HEK293 (cell line): Measurements from ENCODE around the gene MAST2.
"Not testable (repeated sequence)": the region's sequence is repeated elsewhere in the genome, so short reads cannot be mapped to it uniquely, and the experiment has no call there.

Experiments
- CTCF ChIA-PET: fragments of 350-600 bp; formaldehyde crosslinking; extraction: SDS; loops from one replicate; lab custom pipeline; 2021; ENCODE audit warnings: antibody characterized with exemption; lab: Yijun Ruan, JAX
- POLR2A ChIA-PET: fragments of 300-600 bp; formaldehyde crosslinking; extraction: SDS; loops from one replicate; lab custom pipeline; 2020; ENCODE audit warnings: antibody characterized with exemption, inconsistent platforms; lab: Yijun Ruan, JAX
- H3K27ac ChIP-seq: fragments of 200-500 bp; sonication (Bioruptor generic); 2 replicates; pipeline ENCODE4 v1.5.1; 2014; ENCODE audit warnings: low read depth, low read length, control low read depth, inconsistent platforms; ENCODE audit errors: extremely low read depth
- H3K36me3 ChIP-seq, 2 experiments: fragments of 200-500 bp in 1 of 2; sonication (Bioruptor generic) in 1 of 2; 1 replicate in 1 of 2; 2 replicates in 1 of 2; pipeline ENCODE4 v1.5.1; 2014 to 2017; ENCODE audit warnings: inconsistent platforms in 2 of 2, low read length in 2 of 2; ENCODE audit not compliant: control insufficient read depth in 2 of 2, insufficient read depth in 1 of 2
- H3K4me1 ChIP-seq: fragments of 200-500 bp; sonication (Bioruptor generic); 2 replicates; pipeline ENCODE4 v1.5.1; 2014; ENCODE audit warnings: mild to moderate bottlenecking, low read length, inconsistent platforms; ENCODE audit not compliant: control insufficient read depth, insufficient read depth
- H3K4me3 ChIP-seq: 2 replicates; pipeline ENCODE4 v1.5.1; 2011; ENCODE audit warnings: low read depth, mild to moderate bottlenecking, control low read depth, low read length, moderate library complexity
- H3K9me3 ChIP-seq: fragments of 200-500 bp; sonication (Bioruptor generic); 2 replicates; pipeline ENCODE4 v1.5.1; 2014; ENCODE audit warnings: low read depth, low read length, inconsistent platforms; ENCODE audit not compliant: control insufficient read depth, insufficient read depth
- BCL11B ChIP-seq: fragments of 450-650 bp; formaldehyde crosslinking; IDR thresholded peaks from 2 replicates; pipeline ENCODE4 v1.5.1; 2016; ENCODE audit warnings: low read depth, missing biosample characterization, missing genetic modification characterization
- GLIS1 ChIP-seq: fragments of 450-650 bp; formaldehyde crosslinking; IDR thresholded peaks from 2 replicates; pipeline ENCODE4 v1.5.1; 2016; ENCODE audit warnings: missing biosample characterization, missing genetic modification characterization
- HOXC10 ChIP-seq: sonication (generic); formaldehyde crosslinking; IDR thresholded peaks from 2 replicates; pipeline ENCODE4 v1.8.1; 2023; ENCODE audit warnings: mild to moderate bottlenecking, missing genetic modification reagents
- KLF9 ChIP-seq: fragments of 450-650 bp; formaldehyde crosslinking; IDR thresholded peaks from 2 replicates; pipeline ENCODE4 v1.5.1; 2016; ENCODE audit warnings: missing biosample characterization, missing genetic modification characterization, low read depth
- OSR2 ChIP-seq: fragments of 450-650 bp; formaldehyde crosslinking; IDR thresholded peaks from 2 replicates; pipeline ENCODE4 v1.5.1; 2016; ENCODE audit warnings: missing biosample characterization, missing genetic modification characterization
- REPIN1 ChIP-seq: fragments of 450-650 bp; formaldehyde crosslinking; IDR thresholded peaks from 2 replicates; pipeline ENCODE4 v1.5.1; 2017; ENCODE audit warnings: missing biosample characterization, missing genetic modification characterization, low read depth
- TCF7L2 ChIP-seq: IDR thresholded peaks from 2 replicates; pipeline ENCODE4 v1.6.1; 2011; ENCODE audit warnings: low read depth, mild to moderate bottlenecking, inconsistent platforms, low read length, moderate library complexity, borderline replicate concordance
- ZFP3 ChIP-seq: fragments of 450-650 bp; formaldehyde crosslinking; IDR thresholded peaks from 2 replicates; pipeline ENCODE4 v1.5.1; 2016; ENCODE audit warnings: low read depth, missing biosample characterization, missing genetic modification characterization
- ZNF112 ChIP-seq: fragments of 450-650 bp; formaldehyde crosslinking; IDR thresholded peaks from 2 replicates; pipeline ENCODE4 v1.5.0; 2017; ENCODE audit warnings: missing biosample characterization, missing genetic modification characterization
- ZNF138 ChIP-seq: fragments of 450-650 bp; formaldehyde crosslinking; IDR thresholded peaks from 2 replicates; pipeline ENCODE4 v1.5.1; 2016; ENCODE audit warnings: missing biosample characterization, missing genetic modification characterization, borderline replicate concordance
- ZNF146 ChIP-seq: fragments of 450-650 bp; formaldehyde crosslinking; IDR thresholded peaks from 2 replicates; pipeline ENCODE4 v1.5.1; 2016; ENCODE audit warnings: missing biosample characterization, missing genetic modification characterization
- ZNF155 ChIP-seq: fragments of 450-650 bp; formaldehyde crosslinking; IDR thresholded peaks from 2 replicates; pipeline ENCODE4 v1.5.1; 2016; ENCODE audit warnings: missing biosample characterization, missing genetic modification characterization
- ZNF157 ChIP-seq: fragments of 450-650 bp; formaldehyde crosslinking; IDR thresholded peaks from 2 replicates; pipeline ENCODE4 v1.5.1; 2016; ENCODE audit warnings: missing biosample characterization, missing genetic modification characterization
- ZNF169 ChIP-seq: fragments of 450-650 bp; formaldehyde crosslinking; IDR thresholded peaks from 2 replicates; pipeline ENCODE4 v1.5.1; 2016; ENCODE audit warnings: missing biosample characterization, missing genetic modification characterization
- ZNF174 ChIP-seq: fragments of 450-650 bp; formaldehyde crosslinking; IDR thresholded peaks from 2 replicates; pipeline ENCODE4 v1.5.0; 2017; ENCODE audit warnings: missing biosample characterization, mild to moderate bottlenecking, missing genetic modification characterization
- ZNF184 ChIP-seq: fragments of 450-650 bp; IDR thresholded peaks from 2 replicates; pipeline ENCODE4 v1.5.1; 2018; ENCODE audit warnings: missing biosample characterization, mild to moderate bottlenecking, missing genetic modification characterization
- ZNF350 ChIP-seq: fragments of 450-650 bp; formaldehyde crosslinking; IDR thresholded peaks from 2 replicates; pipeline ENCODE4 v1.5.0; 2017; ENCODE audit warnings: missing biosample characterization, mild to moderate bottlenecking, missing genetic modification characterization
- ZNF561 ChIP-seq: fragments of 450-650 bp; IDR thresholded peaks from 2 replicates; pipeline ENCODE4 v1.5.1; 2018; ENCODE audit warnings: missing biosample characterization, missing genetic modification characterization, borderline replicate concordance
- ZNF658 ChIP-seq: fragments of 450-650 bp; formaldehyde crosslinking; IDR thresholded peaks from 2 replicates; pipeline ENCODE4; 2016; ENCODE audit warnings: missing biosample characterization, missing genetic modification characterization
- ZNF670 ChIP-seq: fragments of 450-650 bp; formaldehyde crosslinking; IDR thresholded peaks from 2 replicates; pipeline ENCODE4 v1.5.1; 2016; ENCODE audit warnings: missing biosample characterization, missing genetic modification characterization, low read depth
- ZNF76 ChIP-seq: fragments of 450-650 bp; formaldehyde crosslinking; IDR thresholded peaks from 2 replicates; pipeline ENCODE4; 2016; ENCODE audit warnings: low read depth, missing biosample characterization, missing genetic modification characterization, borderline replicate concordance
- TF ChIP-seq, protein P1 (sequence below): fragments of 450-650 bp; formaldehyde crosslinking; IDR thresholded peaks from 2 replicates; pipeline ENCODE4 v1.5.1; 2016; ENCODE audit warnings: missing biosample characterization, missing genetic modification characterization
- TF ChIP-seq, protein P2 (sequence below): fragments of 450-650 bp; formaldehyde crosslinking; IDR thresholded peaks from 2 replicates; pipeline ENCODE4 v1.5.1; 2017; ENCODE audit warnings: missing biosample characterization, missing genetic modification characterization
- TF ChIP-seq, protein P3 (sequence below): fragments of 450-650 bp; formaldehyde crosslinking; IDR thresholded peaks from 2 replicates; pipeline ENCODE4 v1.5.0; 2017; ENCODE audit warnings: missing biosample characterization, missing genetic modification characterization, borderline replicate concordance

MAST2 gene

DNA sequence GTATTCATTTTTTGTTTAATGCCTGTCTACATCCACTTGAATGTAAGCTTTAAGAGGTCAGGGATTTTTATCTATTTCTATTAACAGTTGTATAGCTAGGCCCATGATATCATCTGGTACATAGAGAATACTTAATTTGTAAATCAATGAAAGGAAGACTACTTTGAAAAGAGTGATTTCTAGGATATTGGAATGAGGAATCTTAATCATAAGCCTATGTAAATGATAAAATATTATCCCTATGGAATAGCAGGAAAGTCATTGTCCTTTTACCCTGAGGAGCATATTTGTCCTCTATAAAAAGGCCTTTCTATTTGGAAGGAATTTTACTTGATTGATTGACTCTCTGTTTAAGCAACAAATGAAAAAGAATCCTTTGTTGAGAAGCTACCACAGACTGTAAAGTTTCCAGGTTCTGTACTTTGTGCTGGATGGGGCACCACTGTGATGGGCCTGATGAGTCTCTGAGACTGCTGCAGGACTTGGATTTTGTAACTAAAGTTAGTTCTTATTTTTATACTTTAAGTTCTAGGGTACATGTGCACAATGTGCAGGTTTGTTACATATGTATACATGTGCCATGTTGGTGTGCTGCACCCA, 53.8 kb downstream of the MAST2 start:
- no peaks in the 10 kb centered on the region for H3K9me3 ChIP-seq
- H3K36me3 ChIP-seq, result no peaks in the 10 kb centered on the region
- TF ChIP-seq ZNF670 (tag by site-specific recombination), result no peak
- no peak for TF ChIP-seq KLF9 (tag by site-specific recombination)
- TF ChIP-seq ZNF157 (tag by site-specific recombination), result peak; percentile 27; the same call in 1 of the 2 replicates
- TF ChIP-seq ZNF350 (tag by site-specific recombination), result no peak
- TF ChIP-seq GLIS1, result no peak
- H3K4me1 ChIP-seq, result no peaks in the 10 kb centered on the region
- POLR2A ChIA-PET, result no interaction called here
- no peak overlapping the region for H3K4me3 ChIP-seq
- CTCF ChIA-PET, result interaction anchor here (0.7 to 0.8 kb wide), 3 partner anchors 12 to 94 kb away, joined by 3 read pairs; no protein-coding TSS in a partner anchor
- no peak overlapping the region for H3K27ac ChIP-seq

DNA sequence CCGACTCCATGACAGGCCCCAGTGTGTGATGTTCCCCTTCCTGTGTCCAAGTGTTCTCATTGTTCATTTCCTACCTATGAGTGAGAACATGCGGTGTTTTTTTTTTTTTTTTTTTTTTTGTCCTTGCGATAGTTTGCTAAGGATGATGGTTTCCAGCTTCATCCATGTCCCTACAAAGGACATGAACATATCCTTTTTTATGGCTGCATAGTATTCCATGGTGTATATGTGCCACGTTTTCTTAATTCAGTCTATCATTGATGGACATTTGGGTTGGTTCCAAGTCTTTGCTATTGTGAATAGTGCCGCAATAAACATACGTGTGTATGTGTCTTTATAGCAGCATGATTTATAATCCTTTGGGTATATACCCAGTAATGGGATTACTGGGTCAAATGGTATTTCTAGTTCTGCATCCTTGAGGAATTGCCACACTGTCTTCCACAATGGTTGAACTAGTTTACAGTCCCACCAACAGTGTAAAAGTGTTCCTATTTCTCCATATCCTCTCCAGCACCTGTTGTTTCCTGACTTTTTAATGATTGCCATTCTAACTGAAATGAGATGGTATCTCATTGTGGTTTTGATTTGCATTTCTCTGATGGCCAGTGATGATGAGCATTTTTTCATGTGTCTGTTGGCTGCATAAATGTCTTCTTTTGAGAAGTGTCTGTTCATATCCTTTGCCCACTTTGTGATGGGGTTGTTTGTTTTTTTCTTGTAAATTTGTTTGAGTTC, 54.5 kb downstream of the MAST2 start:
- H3K36me3 ChIP-seq, H3K27ac ChIP-seq, H3K4me3 ChIP-seq, CTCF ChIA-PET, H3K9me3 ChIP-seq, H3K4me1 ChIP-seq, POLR2A ChIA-PET: not testable (repeated sequence)
- TF ChIP-seq ZNF146 (tag by site-specific recombination) (peak; percentile 90), ZNF184 (tag by site-specific recombination) (peak; percentile 95)
- TF ChIP-seq, protein P1, sequence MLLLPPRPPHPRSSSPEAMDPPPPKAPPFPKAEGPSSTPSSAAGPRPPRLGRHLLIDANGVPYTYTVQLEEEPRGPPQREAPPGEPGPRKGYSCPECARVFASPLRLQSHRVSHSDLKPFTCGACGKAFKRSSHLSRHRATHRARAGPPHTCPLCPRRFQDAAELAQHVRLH (tag by site-specific recombination), result 0 out of 2 replicates have a peak, but pooled peaks have one; percentile 37

DNA sequence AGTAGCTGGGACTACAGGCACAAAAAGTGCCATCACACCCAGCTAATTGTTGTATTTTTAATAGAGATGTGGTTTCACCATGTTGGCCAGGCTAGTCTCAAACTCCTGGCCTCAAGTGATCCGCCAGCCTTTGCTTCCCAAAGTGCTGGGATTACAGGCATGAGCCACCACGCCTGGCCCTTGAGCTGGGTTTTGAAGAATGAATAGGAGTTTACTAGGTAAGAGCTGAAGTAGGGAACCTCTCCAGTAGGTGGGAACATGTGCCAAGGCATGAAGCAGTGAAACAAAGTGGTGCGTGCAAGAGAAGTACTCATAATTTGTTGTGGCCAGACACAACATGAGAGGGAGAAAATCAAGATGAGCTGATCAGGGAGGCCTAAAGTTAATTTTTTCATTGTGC, 55.8 kb downstream of the MAST2 start:
- Histone ChIP-seq H3K9me3 (no peaks in the 10 kb centered on the region), H3K36me3 (no peaks in the 10 kb centered on the region), H3K4me1 (peaks cover 6% of the 10 kb centered on the region), H3K4me3 (no peak overlapping the region), H3K27ac (no peak overlapping the region)
- POLR2A ChIA-PET, result no interaction called here
- TF ChIP-seq ZNF138 (tag by site-specific recombination), result no peak
- TF ChIP-seq ZFP3 (tag by site-specific recombination), result peak; percentile 79
- CTCF ChIA-PET, result interaction anchor here (0.6 kb wide), 1 partner anchor 166 kb away, joined by 3 read pairs; no protein-coding TSS in a partner anchor

DNA sequence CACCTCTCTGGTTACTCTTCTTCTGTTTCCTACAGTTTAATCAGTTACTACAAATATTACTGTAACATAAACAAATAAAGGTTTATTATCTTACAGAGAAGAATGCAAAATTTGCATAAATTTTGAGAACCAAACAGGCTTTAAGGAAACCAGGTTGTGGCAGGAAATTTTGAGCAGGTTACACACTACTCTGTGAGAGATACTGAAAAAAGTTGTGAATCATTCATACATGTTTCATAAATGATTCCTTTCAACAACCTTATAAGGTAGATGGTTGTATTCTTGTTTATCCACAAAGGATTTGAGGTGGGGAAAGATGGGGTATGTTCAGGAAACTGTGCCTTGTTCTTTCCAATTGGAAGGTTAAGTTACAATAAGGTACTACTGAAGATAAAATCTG, 58.6 kb downstream of the MAST2 start:
- no peaks in the 10 kb centered on the region for H3K9me3 ChIP-seq
- H3K4me1 ChIP-seq, result peaks cover 6% of the 10 kb centered on the region
- H3K27ac ChIP-seq, result no peak overlapping the region
- H3K4me3 ChIP-seq, result no peak overlapping the region
- ChIA-PET CTCF (interaction anchor here (0.6 to 0.7 kb wide), 2 partner anchors 16 to 543 kb away, joined by 3 read pairs; no protein-coding TSS in a partner anchor), POLR2A (no interaction called here)
- H3K36me3 ChIP-seq, result no peaks in the 10 kb centered on the region
- TF ChIP-seq, protein P2, sequence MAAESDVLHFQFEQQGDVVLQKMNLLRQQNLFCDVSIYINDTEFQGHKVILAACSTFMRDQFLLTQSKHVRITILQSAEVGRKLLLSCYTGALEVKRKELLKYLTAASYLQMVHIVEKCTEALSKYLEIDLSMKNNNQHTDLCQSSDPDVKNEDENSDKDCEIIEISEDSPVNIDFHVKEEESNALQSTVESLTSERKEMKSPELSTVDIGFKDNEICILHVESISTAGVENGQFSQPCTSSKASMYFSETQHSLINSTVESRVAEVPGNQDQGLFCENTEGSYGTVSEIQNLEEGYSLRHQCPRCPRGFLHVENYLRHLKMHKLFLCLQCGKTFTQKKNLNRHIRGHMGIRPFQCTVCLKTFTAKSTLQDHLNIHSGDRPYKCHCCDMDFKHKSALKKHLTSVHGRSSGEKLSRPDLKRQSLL (tag by site-specific recombination), result no peak
- TF ChIP-seq ZNF76 (tag by site-specific recombination) (no peak), REPIN1 (no peak), ZNF561 (tag by site-specific recombination) (no peak), ZNF155 (tag by site-specific recombination) (no peak), ZNF174 (tag by site-specific recombination) (no peak), ZNF112 (no peak), HOXC10 (CRISPR knock-in tag) (no peak), ZNF169 (tag by site-specific recombination) (no peak), TCF7L2 (no peak), ZNF658 (tag by site-specific recombination) (no peak), BCL11B (tag by site-specific recombination) (no peak), OSR2 (tag by site-specific recombination) (no peak)
- TF ChIP-seq, protein P3, sequence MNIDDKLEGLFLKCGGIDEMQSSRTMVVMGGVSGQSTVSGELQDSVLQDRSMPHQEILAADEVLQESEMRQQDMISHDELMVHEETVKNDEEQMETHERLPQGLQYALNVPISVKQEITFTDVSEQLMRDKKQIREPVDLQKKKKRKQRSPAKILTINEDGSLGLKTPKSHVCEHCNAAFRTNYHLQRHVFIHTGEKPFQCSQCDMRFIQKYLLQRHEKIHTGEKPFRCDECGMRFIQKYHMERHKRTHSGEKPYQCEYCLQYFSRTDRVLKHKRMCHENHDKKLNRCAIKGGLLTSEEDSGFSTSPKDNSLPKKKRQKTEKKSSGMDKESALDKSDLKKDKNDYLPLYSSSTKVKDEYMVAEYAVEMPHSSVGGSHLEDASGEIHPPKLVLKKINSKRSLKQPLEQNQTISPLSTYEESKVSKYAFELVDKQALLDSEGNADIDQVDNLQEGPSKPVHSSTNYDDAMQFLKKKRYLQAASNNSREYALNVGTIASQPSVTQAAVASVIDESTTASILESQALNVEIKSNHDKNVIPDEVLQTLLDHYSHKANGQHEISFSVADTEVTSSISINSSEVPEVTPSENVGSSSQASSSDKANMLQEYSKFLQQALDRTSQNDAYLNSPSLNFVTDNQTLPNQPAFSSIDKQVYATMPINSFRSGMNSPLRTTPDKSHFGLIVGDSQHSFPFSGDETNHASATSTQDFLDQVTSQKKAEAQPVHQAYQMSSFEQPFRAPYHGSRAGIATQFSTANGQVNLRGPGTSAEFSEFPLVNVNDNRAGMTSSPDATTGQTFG (tag by site-specific recombination), result no peak
